ENCODE data around the gene SYT9. TPM values are rescaled to one million over a fixed set of nuclear protein-coding genes. Genes with fewer than 3 reads are reported as not detected.

The SYT9 gene
- total RNA-seq, 1 donor from 2014 or later, result 0.16 TPM

DNA sequence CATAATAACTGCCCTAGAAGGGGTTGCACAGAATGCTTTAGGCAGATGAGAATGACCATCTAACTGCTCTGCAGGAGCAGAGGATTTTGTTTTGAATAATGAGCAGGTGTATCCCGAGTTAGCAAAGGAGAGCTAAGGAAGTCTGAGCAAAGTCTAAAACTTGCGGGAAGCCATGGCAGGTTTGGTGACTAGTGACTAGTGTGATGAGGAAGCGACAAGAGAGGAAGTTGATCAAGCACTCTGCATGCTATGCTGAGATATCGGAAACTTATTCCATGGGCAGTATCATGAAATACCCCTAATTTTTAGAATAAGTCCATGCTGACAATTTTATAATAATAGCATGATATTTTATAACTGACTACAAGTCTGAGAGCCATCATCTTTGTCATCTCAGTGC, 246.5 kb downstream of the SYT9 start:
- FAIRE-seq (no peak), DNase-seq (ENCODE audit: low read depth) (no peak)
- H3K27ac Mint-ChIP-seq (ENCODE audit: unreplicated experiment), result no peak overlapping the region

DNA sequence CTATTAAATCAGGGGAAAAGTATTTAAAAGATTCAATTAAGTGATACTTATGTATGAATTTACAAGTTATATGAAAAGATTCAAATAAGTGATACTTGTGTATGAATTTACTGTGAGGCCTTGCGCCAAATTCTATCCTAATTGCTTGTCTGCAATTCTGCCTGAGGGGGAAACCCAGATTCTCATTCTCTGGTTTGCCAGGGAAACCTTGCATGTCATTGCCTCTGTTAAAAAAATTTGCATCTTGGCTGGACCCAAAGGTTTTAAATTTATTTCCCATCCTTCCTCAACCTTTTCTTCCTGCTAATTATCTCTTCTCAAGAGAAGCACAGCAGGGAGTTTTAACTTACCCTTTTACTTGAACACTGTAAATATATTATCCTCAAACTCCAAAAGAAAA, 247.4 kb downstream of the SYT9 start:
- Histone ChIP-seq H3K4me1 (ENCODE audit: insufficient read depth, low read length) (no peaks in the 10 kb centered on the region), H4K20me1 (ENCODE audit: insufficient read depth, low read length) (no peaks in the 10 kb centered on the region), H2AFZ (ENCODE audit: low read depth, low read length) (no peak overlapping the region), H3K9me3 (ENCODE audit: insufficient read depth, low read depth, low read length) (no peaks in the 10 kb centered on the region), H3K79me2 (ENCODE audit: insufficient read depth, low read length) (no peaks in the 10 kb centered on the region), H3K4me3 (ENCODE audit: insufficient read depth, low read depth, low read length) (no peak overlapping the region), H3K4me2 (ENCODE audit: low read length) (no peak overlapping the region), H3K9ac (ENCODE audit: low read length) (no peak overlapping the region), H3K27ac (ENCODE audit: low read depth, low read length) (no peak overlapping the region), H3K27me3 (ENCODE audit: insufficient read depth, low read length) (no peaks in the 10 kb centered on the region), H3K36me3 (ENCODE audit: insufficient read depth, low read length) (no peaks in the 10 kb centered on the region)
- Mint-ChIP-seq H3K9me3 (ENCODE audit: unreplicated experiment) (no peaks in the 10 kb centered on the region), H3K27ac (ENCODE audit: unreplicated experiment) (no peak overlapping the region), H3K4me1 (ENCODE audit: low read depth, unreplicated experiment) (no peaks in the 10 kb centered on the region), H3K27me3 (ENCODE audit: low read depth, unreplicated experiment) (peaks cover 4% of the 10 kb centered on the region), H3K4me3 (ENCODE audit: unreplicated experiment) (no peak overlapping the region), H3K36me3 (ENCODE audit: low read depth, unreplicated experiment) (no peaks in the 10 kb centered on the region)
- TF ChIP-seq EZH2 (IDR thresholded peaks at IDR 0.05; ENCODE audit: insufficient read depth, low read length), result no peak
- TF ChIP-seq, protein P1, sequence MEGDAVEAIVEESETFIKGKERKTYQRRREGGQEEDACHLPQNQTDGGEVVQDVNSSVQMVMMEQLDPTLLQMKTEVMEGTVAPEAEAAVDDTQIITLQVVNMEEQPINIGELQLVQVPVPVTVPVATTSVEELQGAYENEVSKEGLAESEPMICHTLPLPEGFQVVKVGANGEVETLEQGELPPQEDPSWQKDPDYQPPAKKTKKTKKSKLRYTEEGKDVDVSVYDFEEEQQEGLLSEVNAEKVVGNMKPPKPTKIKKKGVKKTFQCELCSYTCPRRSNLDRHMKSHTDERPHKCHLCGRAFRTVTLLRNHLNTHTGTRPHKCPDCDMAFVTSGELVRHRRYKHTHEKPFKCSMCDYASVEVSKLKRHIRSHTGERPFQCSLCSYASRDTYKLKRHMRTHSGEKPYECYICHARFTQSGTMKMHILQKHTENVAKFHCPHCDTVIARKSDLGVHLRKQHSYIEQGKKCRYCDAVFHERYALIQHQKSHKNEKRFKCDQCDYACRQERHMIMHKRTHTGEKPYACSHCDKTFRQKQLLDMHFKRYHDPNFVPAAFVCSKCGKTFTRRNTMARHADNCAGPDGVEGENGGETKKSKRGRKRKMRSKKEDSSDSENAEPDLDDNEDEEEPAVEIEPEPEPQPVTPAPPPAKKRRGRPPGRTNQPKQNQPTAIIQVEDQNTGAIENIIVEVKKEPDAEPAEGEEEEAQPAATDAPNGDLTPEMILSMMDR (IDR thresholded peaks at IDR 0.05; ENCODE audit: insufficient read depth, low read depth, low read length), result no peak
- DNase-seq (ENCODE audit: low read depth) (no peak), FAIRE-seq (no peak)

More for the DNA sequence above, 246.5 kb downstream of the SYT9 start:
- H2AFZ ChIP-seq (ENCODE audit: low read depth, low read length), result no peak overlapping the region
- no peaks in the 10 kb centered on the region for H3K9me3 ChIP-seq (ENCODE audit: insufficient read depth, low read depth, low read length)
- Mint-ChIP-seq H3K4me1 (ENCODE audit: low read depth, unreplicated experiment) (no peaks in the 10 kb centered on the region), H3K27me3 (ENCODE audit: low read depth, unreplicated experiment) (peaks cover 4% of the 10 kb centered on the region), H3K9me3 (ENCODE audit: unreplicated experiment) (no peaks in the 10 kb centered on the region), H3K36me3 (ENCODE audit: low read depth, unreplicated experiment) (no peaks in the 10 kb centered on the region), H3K4me3 (ENCODE audit: unreplicated experiment) (no peak overlapping the region)
- no peak overlapping the region for H3K4me3 ChIP-seq (ENCODE audit: insufficient read depth, low read depth, low read length)
- H3K27me3 ChIP-seq (ENCODE audit: insufficient read depth, low read length), result no peaks in the 10 kb centered on the region
- no peaks in the 10 kb centered on the region for H4K20me1 ChIP-seq (ENCODE audit: insufficient read depth, low read length)
- TF ChIP-seq, protein P1 (IDR thresholded peaks at IDR 0.05; ENCODE audit: insufficient read depth, low read depth, low read length), result no peak
- no peak for TF ChIP-seq EZH2 (IDR thresholded peaks at IDR 0.05; ENCODE audit: insufficient read depth, low read length)
- no peaks in the 10 kb centered on the region for H3K79me2 ChIP-seq (ENCODE audit: insufficient read depth, low read length)
- H3K36me3 ChIP-seq (ENCODE audit: insufficient read depth, low read length), result no peaks in the 10 kb centered on the region
- no peaks in the 10 kb centered on the region for H3K4me1 ChIP-seq (ENCODE audit: insufficient read depth, low read length)
- H3K27ac ChIP-seq (ENCODE audit: low read depth, low read length), result no peak overlapping the region
- no peak overlapping the region for H3K9ac ChIP-seq (ENCODE audit: low read length)
- no peak overlapping the region for H3K4me2 ChIP-seq (ENCODE audit: low read length)

DNA sequence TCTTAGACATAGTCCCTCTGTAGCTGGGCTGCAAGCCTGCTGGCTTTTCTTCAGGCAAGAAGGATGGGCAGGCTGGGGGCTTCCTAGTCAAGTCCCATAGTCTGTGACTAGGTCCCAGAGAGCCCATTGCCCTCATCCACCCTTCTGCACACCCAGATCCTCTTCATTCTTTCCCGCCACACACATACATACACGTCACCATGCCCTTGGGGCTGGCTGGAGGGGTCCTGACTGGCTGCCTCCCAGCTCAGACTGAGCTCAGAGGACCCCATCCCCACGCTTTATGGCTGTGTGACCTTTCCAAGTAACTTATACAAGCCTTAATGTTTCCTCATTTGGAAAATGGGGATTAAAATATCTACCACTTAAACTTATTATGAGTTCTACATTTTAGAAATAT, 248.5 kb downstream of the SYT9 start:
- Mint-ChIP-seq H3K27ac (ENCODE audit: unreplicated experiment) (no peak overlapping the region), H3K4me1 (ENCODE audit: low read depth, unreplicated experiment) (no peaks in the 10 kb centered on the region), H3K27me3 (ENCODE audit: low read depth, unreplicated experiment) (no peaks in the 10 kb centered on the region), H3K4me3 (ENCODE audit: unreplicated experiment) (no peak overlapping the region), H3K36me3 (ENCODE audit: low read depth, unreplicated experiment) (no peaks in the 10 kb centered on the region), H3K9me3 (ENCODE audit: unreplicated experiment) (no peaks in the 10 kb centered on the region)
- Histone ChIP-seq H3K36me3 (ENCODE audit: insufficient read depth, low read length) (no peaks in the 10 kb centered on the region), H3K4me2 (ENCODE audit: low read length) (no peak overlapping the region), H3K79me2 (ENCODE audit: insufficient read depth, low read length) (no peaks in the 10 kb centered on the region), H4K20me1 (ENCODE audit: insufficient read depth, low read length) (no peaks in the 10 kb centered on the region), H3K9me3 (ENCODE audit: insufficient read depth, low read depth, low read length) (no peaks in the 10 kb centered on the region), H2AFZ (ENCODE audit: low read depth, low read length) (no peak overlapping the region), H3K27me3 (ENCODE audit: insufficient read depth, low read length) (no peaks in the 10 kb centered on the region), H3K4me3 (ENCODE audit: insufficient read depth, low read depth, low read length) (no peak overlapping the region), H3K27ac (ENCODE audit: low read depth, low read length) (no peak overlapping the region), H3K9ac (ENCODE audit: low read length) (no peak overlapping the region), H3K4me1 (ENCODE audit: insufficient read depth, low read length) (no peaks in the 10 kb centered on the region)
- no peak for FAIRE-seq
- TF ChIP-seq, protein P1 (IDR thresholded peaks at IDR 0.05; ENCODE audit: insufficient read depth, low read depth, low read length), result no peak
- TF ChIP-seq EZH2 (IDR thresholded peaks at IDR 0.05; ENCODE audit: insufficient read depth, low read length), result no peak
- DNase-seq (ENCODE audit: low read depth), result no peak

All from astrocyte (in vitro differentiated cells and primary cell).